Memory B cell (primary cell): ENCODE results near the gene SELENOI.
"Not testable (repeated sequence)": the region's sequence is repeated elsewhere in the genome, so short reads cannot be mapped to it uniquely, and the experiment has no call there.

Source experiments
- ATAC-seq: fragments of 150-1000 bp; cut with Tn5 transposase; 2 replicates; pipeline ENCODE4 v1.10.0; 2021; ENCODE audit warnings: low read depth, mild to moderate bottlenecking, moderate library complexity
- DNase-seq, 2 donors: peaks; one replicate each; pipeline ENCODE4 v3.0.0; 2022; ENCODE audit warnings: low spot score in 2 of 2
- H3K27ac Mint-ChIP-seq: one replicate; pipeline ENCODE4 v1.8.0; 2022; ENCODE audit warnings: mild to moderate bottlenecking, moderate library complexity, mixed read lengths
- H3K27me3 Mint-ChIP-seq: one replicate; pipeline ENCODE4 v1.8.0; 2022; ENCODE audit warnings: mixed read lengths
- H3K36me3 Mint-ChIP-seq: one replicate; pipeline ENCODE4 v1.8.0; 2022; ENCODE audit warnings: mild to moderate bottlenecking, mixed read lengths
- H3K4me1 Mint-ChIP-seq: one replicate; pipeline ENCODE4 v1.8.0; 2022; ENCODE audit warnings: mixed read lengths
- H3K4me3 Mint-ChIP-seq: one replicate; pipeline ENCODE4 v1.8.0; 2022; ENCODE audit warnings: mild to moderate bottlenecking, moderate library complexity, mixed read lengths
- H3K9me3 Mint-ChIP-seq: one replicate; pipeline ENCODE4 v1.8.0; 2022; ENCODE audit warnings: mixed read lengths

The SELENOI gene

DNA sequence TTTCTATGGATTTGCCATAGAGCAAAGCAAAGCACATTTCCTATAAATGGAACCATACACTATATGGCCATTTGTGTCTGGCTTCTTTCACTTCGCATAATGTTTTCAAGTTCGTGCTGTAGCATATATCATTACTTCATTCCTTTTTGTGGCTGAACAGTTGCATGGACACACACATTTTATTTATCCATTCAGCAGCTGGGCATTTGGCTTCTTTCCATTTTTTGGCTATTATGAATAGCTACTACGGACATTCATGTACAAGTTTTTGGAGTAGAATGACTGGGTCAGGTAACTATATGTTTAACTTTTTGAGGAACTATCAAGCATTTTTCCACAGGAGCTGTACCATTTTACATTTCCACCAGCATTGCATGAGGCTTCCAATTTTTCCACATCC is 10.7 kb upstream of the SELENOI start:
- Mint-ChIP-seq H3K4me1 (no peaks in the 10 kb centered on the region), H3K9me3 (no peaks in the 10 kb centered on the region), H3K27ac (no peak overlapping the region), H3K4me3 (no peak overlapping the region), H3K36me3 (no peaks in the 10 kb centered on the region), H3K27me3 (no peaks in the 10 kb centered on the region)
- no peak for ATAC-seq
- DNase-seq = no peak

DNA sequence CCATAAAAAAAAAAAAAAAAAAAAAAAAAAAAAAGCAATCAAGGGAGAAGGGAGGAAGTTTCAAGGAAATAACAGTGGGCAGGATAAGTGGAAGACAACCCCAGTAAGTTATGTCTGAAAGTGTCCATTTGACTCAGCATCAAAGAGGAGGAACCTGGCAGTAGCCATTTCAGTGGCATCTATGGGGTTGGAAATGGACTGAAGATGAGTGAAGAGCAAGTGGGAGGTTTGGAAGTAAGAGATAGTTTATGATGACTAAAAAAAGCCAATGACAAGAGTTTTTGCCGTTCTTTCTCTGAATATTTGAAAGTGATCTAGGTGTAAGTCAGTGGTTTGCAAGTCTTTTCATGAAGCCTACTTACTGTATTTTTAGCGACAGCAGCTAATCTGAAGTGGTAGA is 9.2 kb upstream of the SELENOI start:
- Mint-ChIP-seq H3K27me3 (no peaks in the 10 kb centered on the region), H3K9me3 (no peaks in the 10 kb centered on the region), H3K4me3 (no peak overlapping the region), H3K27ac (no peak overlapping the region), H3K36me3 (no peaks in the 10 kb centered on the region), H3K4me1 (no peaks in the 10 kb centered on the region)
- ATAC-seq (no peak), DNase-seq (no peak)

DNA sequence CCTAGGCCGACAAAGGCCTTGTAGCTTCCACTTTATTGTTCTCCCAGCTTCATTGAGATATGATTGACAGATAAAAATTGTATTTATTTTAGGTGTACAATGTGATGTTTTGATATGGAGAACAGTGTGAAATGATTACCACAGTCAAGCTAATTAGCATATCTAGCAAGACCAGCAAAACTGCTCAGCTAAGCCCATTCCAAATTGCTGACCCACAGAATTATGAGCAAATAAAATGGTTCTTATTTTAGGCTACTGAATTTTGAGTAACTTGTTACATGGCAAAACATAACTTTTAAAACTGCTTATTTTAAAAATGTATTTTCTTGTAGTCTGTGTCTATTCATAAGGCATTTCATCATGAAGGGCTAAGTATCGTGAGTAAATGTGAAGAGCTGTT is 8.6 kb upstream of the SELENOI start:
- no peak for ATAC-seq

GRCh38 chr2:26340831-26341230 is 5.1 kb upstream of the SELENOI start:
- DNase-seq (no peak), ATAC-seq (no peak)
- H3K4me1 Mint-ChIP-seq = peaks cover 8% of the 10 kb centered on the region
- H3K4me3 Mint-ChIP-seq = no peak overlapping the region
- peak overlapping the region; percentile 36 for H3K27ac Mint-ChIP-seq
- no peaks in the 10 kb centered on the region for H3K36me3 Mint-ChIP-seq
- H3K27me3 Mint-ChIP-seq = no peaks in the 10 kb centered on the region
- H3K9me3 Mint-ChIP-seq = no peaks in the 10 kb centered on the region

More for the DNA sequence above, 8.6 kb upstream of the SELENOI start:
- DNase-seq = no peak
- H3K4me1 Mint-ChIP-seq = no peaks in the 10 kb centered on the region
- no peak overlapping the region for H3K27ac Mint-ChIP-seq
- H3K9me3 Mint-ChIP-seq = no peaks in the 10 kb centered on the region
- H3K4me3 Mint-ChIP-seq = no peak overlapping the region
- H3K27me3 Mint-ChIP-seq = no peaks in the 10 kb centered on the region
- no peaks in the 10 kb centered on the region for H3K36me3 Mint-ChIP-seq

DNA sequence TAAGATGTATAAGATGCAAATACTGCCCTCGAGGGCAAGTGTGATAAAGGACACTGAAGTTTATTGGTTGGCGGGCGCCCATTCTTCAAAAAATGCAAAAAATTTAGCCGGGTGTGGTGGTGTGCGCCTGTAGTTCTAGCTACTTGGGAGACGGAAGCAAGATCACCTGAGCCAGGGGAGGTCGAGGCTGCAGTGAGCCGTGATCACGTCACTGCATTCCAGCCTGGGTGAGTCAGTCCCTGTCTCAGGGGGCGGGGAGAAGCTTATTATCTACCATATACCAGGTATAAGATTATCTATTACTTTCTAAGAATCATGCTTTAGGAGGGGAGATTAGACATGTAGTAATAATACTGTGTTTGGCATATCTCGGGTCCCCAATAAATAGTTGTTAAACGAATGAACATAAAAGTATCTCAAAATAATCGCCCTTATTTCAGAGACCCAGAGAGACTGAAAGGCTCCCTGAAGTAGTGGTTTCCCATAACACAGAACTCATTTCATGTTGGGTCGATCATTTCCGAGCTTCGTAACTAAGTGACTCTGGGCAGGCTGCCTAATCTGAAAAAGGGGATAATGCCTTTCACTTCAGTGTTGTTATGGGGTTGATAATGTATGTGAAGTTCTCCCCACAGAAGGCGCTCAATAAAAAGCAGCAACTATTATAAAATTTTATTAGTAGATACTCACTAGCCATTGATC is 1.2 kb upstream of the SELENOI start:
- DNase-seq (no peak), ATAC-seq (no peak)
- Mint-ChIP-seq H3K27me3 (no peaks in the 10 kb centered on the region), H3K4me3 (peak overlapping the region; percentile 94), H3K27ac (peak overlapping the region; percentile 96), H3K4me1 (peaks cover 15% of the 10 kb centered on the region), H3K36me3 (no peaks in the 10 kb centered on the region), H3K9me3 (no peaks in the 10 kb centered on the region)

GRCh38 chr2:26345283-26345544 is 729 bp upstream of the SELENOI start:
- DNase-seq (no peak), ATAC-seq (no peak)
- H3K27ac Mint-ChIP-seq = peak overlapping the region; percentile 96
- H3K36me3 Mint-ChIP-seq = no peaks in the 10 kb centered on the region
- no peaks in the 10 kb centered on the region for H3K9me3 Mint-ChIP-seq
- peaks cover 15% of the 10 kb centered on the region for H3K4me1 Mint-ChIP-seq
- no peaks in the 10 kb centered on the region for H3K27me3 Mint-ChIP-seq
- H3K4me3 Mint-ChIP-seq = peak overlapping the region; percentile 94

DNA sequence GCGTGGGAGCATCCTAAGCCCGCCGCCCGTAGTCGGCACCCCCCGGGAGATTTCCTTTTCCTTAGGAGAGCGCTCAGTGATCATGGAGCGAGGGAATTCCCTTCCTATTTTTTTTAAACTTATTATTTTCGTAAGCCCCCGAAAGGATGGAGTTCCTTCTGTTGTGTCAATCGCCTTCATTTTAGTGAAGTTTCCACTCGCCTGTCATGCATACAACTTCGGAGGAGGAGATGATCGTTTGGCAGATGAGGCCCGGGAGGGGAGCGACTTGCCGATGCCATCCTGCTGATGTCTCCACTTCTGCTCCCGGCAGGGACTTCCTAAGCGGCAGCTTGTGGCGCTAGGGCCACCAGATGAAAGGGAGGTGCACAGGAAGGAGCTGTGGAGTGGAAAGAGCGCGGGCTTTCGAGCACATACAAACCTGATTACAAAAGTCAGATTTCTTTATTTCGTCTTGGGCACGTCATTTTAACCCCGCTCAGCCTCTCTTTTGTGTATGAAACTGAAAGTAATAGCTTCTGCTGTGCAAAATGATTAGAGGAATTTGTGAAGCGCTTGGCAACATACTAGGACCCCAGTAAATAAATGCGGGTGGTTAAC is 611 bp downstream of the SELENOI start, which contains the start of gene ADGRF3:
Gene ADGRF3 (minus strand): TSS at position 336 of the 600 bp plus-strand sequence. CDS start 555 bp downstream, outside the sequence.
- H3K27me3 Mint-ChIP-seq = no peaks in the 10 kb centered on the region
- peaks cover 18% of the 10 kb centered on the region for H3K4me1 Mint-ChIP-seq
- peak within 1 kb of the TSS; percentile 94 for H3K4me3 Mint-ChIP-seq
- no peaks in the 10 kb centered on the region for H3K36me3 Mint-ChIP-seq
- no peaks in the 10 kb centered on the region for H3K9me3 Mint-ChIP-seq
- H3K27ac Mint-ChIP-seq = peak within 1 kb of the TSS; percentile 96
- DNase-seq (peak; percentile 38 to 45), ATAC-seq (peak; percentile 13)

GRCh38 chr2:26347286-26347865 is 1.4 kb downstream of the SELENOI start:
- peaks cover 2% of the 10 kb centered on the region for H3K36me3 Mint-ChIP-seq
- H3K27ac Mint-ChIP-seq = peak overlapping the region; percentile 96
- no peaks in the 10 kb centered on the region for H3K9me3 Mint-ChIP-seq
- ATAC-seq = no peak
- H3K4me3 Mint-ChIP-seq = peak overlapping the region; percentile 94
- no peak for DNase-seq
- no peaks in the 10 kb centered on the region for H3K27me3 Mint-ChIP-seq
- H3K4me1 Mint-ChIP-seq = peaks cover 21% of the 10 kb centered on the region

GRCh38 chr2:26349690-26350089 is 3.7 kb downstream of the SELENOI start:
- H3K27ac Mint-ChIP-seq = no peak overlapping the region

GRCh38 chr2:26351375-26352090 is 5.6 kb downstream of the SELENOI start:
- H3K36me3 Mint-ChIP-seq = peaks cover 8% of the 10 kb centered on the region
- no peak overlapping the region for H3K4me3 Mint-ChIP-seq
- no peaks in the 10 kb centered on the region for H3K27me3 Mint-ChIP-seq
- DNase-seq (no peak), ATAC-seq (no peak)
- no peaks in the 10 kb centered on the region for H3K9me3 Mint-ChIP-seq
- H3K27ac Mint-ChIP-seq = no peak overlapping the region
- peaks cover 22% of the 10 kb centered on the region for H3K4me1 Mint-ChIP-seq

More at GRCh38 chr2:26349690-26350089, 3.7 kb downstream of the SELENOI start:
- Mint-ChIP-seq H3K4me1 (peaks cover 21% of the 10 kb centered on the region), H3K27me3 (no peaks in the 10 kb centered on the region), H3K4me3 (no peak overlapping the region), H3K36me3 (peaks cover 4% of the 10 kb centered on the region), H3K9me3 (no peaks in the 10 kb centered on the region)
- DNase-seq = no peak
- no peak for ATAC-seq

- Mint-ChIP-seq H3K36me3 (peaks cover 9% of the 10 kb centered on the region), H3K27me3 (no peaks in the 10 kb centered on the region), H3K9me3 (no peaks in the 10 kb centered on the region), H3K27ac (no peak overlapping the region), H3K4me1 (peaks cover 27% of the 10 kb centered on the region), H3K4me3 (no peak overlapping the region)
- DNase-seq = no peak
- no peak for ATAC-seq
Observed at GRCh38 chr2:26352892-26353291, 6.9 kb downstream of the SELENOI start.

DNA sequence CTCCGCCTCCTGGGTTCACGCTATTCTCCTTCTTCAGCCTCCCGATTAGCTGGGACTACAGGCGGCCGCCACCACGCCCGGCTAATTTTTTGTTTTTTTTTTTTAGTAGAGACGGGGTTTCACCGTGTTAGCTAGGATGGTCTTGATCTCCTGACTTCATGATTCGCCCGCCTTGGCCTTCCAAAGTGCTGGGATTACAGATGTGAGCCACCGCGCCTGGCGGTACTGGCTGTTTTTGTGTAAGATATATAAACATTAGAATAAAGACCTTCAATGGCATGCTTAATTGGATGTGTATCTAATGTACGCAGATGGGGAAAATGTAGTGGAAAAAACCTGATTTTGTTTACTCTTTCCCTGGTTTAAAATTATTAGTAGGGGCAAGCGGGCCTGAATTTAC is 8.5 kb downstream of the SELENOI start:
- not testable (repeated sequence) for H3K9me3 Mint-ChIP-seq, H3K4me3 Mint-ChIP-seq, H3K27me3 Mint-ChIP-seq, DNase-seq, H3K36me3 Mint-ChIP-seq, H3K27ac Mint-ChIP-seq, ATAC-seq
- H3K4me1 Mint-ChIP-seq = peaks cover 25% of the 10 kb centered on the region

DNA sequence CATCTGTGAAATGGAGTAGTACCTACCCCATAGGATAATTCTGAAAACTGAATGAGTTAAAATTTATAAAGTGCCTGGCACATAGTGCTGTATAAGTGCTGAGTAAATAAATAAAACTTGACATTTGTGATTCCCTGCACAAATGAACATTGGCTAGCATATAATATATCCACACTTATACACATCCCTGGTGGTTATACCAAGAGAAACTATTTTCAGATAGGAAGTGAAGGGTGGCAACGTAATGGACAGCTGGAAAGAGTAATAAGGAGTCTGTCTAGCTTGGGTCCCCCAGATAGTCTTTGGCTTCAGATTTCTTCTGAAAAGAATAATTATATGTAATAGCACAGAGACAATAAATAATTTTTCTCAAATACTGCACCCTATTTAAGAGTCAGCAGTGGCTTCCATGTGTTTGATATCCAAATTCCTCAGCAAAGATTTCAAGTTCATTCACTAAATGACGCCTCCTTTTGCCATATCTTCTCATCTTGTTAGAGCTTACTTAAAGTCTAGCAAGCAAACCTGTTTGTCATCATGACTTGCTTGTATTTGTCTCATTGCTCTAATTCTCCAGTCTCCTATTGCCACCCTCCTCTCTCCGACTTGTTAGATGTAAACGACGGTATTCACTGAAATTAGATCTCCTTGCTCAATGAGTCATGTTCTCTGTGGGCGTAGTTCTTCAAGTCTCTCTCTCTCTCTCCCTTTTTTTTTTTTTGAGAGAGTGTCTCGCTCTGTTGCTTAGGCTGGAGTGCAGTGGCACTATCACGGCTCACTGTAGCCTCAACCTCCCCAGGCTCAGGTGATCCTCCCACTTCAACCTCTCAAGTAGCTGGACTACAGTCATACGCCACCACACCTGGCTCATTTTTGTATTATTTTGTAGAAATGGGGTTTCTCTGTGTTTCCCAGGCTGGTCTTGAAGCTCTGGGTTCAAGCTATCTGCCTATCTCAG is 9.4 kb downstream of the SELENOI start:
- DNase-seq (no peak), ATAC-seq (no peak)
- Mint-ChIP-seq H3K27ac (no peak overlapping the region), H3K4me3 (no peak overlapping the region), H3K9me3 (no peaks in the 10 kb centered on the region), H3K27me3 (no peaks in the 10 kb centered on the region), H3K36me3 (peaks cover 9% of the 10 kb centered on the region), H3K4me1 (peaks cover 29% of the 10 kb centered on the region)
